GM12892 (cell line): ENCODE results near the gene GIGYF2.

Experiments
- POLR2A ChIP-seq: IDR thresholded peaks from 2 replicates; pipeline ENCODE4 v1.6.1; 2011; ENCODE audit warnings: low read depth, low read length, control low read depth
- POLR2AphosphoS5 ChIP-seq: IDR thresholded peaks from 2 replicates; pipeline ENCODE4 v1.6.1; 2011; ENCODE audit warnings: low read depth, low read length, control low read depth
- TAF1 ChIP-seq: IDR thresholded peaks from 2 replicates; pipeline ENCODE4 v1.6.1; 2011; ENCODE audit warnings: low read depth, mild to moderate bottlenecking, control low read depth, low read length, borderline replicate concordance

GRCh38 chr2:232787806-232788205, 90.7 kb downstream of the GIGYF2 start:
- TF ChIP-seq POLR2A: no peak
- no peak for TF ChIP-seq TAF1
- TF ChIP-seq POLR2AphosphoS5: no peak
